Measurements from ENCODE around the gene RGS9.

GRCh38 chr17:65175952-65176351 lies 38.8 kb downstream of the RGS9 start:
- no peak for TF ChIP-seq CTCF (IDR thresholded peaks at IDR 0.05 in 4 of 5, conservative IDR thresholded peaks at IDR 0.05 in 1 of 5)
- no peak for TF ChIP-seq POLR2A (IDR thresholded peaks at IDR 0.05)

Data from gastrocnemius medialis (tissue), 4 donors.